HG02610 (cell line): ENCODE data around the gene URAD.
"Not testable (repeated sequence)": the region's sequence is repeated elsewhere in the genome, so short reads cannot be mapped to it uniquely, and the experiment has no call there.

Source experiments
- ATAC-seq: cut with Tn5 transposase; IDR thresholded peaks from one replicate; pipeline ENCODE4 v1.9.1; 2021; ENCODE audit warnings: mild to moderate bottlenecking, moderate library complexity; ENCODE audit not compliant: unreplicated experiment

URAD gene

DNA sequence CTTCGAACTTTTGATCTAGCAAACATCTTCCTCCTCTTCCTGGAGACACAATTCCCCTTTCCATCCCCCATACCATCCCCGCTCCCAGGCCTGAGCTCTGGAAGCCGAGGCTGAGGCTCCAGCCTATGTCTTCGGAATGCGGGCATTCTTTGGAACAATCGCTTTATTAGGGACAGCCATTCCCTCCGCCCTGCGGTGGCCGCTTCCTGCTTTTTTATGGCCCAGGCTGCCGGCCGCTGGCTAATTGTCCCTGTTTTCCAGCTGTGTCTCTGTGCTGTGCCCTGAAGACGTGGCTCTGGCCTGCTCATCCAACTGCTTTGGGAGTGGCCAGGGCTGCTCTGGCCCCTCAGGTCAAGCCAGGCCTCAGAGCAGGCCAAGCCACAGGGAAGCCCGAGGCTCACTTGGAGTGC lies 17.3 kb downstream of the URAD start:
- ATAC-seq: no peak

DNA sequence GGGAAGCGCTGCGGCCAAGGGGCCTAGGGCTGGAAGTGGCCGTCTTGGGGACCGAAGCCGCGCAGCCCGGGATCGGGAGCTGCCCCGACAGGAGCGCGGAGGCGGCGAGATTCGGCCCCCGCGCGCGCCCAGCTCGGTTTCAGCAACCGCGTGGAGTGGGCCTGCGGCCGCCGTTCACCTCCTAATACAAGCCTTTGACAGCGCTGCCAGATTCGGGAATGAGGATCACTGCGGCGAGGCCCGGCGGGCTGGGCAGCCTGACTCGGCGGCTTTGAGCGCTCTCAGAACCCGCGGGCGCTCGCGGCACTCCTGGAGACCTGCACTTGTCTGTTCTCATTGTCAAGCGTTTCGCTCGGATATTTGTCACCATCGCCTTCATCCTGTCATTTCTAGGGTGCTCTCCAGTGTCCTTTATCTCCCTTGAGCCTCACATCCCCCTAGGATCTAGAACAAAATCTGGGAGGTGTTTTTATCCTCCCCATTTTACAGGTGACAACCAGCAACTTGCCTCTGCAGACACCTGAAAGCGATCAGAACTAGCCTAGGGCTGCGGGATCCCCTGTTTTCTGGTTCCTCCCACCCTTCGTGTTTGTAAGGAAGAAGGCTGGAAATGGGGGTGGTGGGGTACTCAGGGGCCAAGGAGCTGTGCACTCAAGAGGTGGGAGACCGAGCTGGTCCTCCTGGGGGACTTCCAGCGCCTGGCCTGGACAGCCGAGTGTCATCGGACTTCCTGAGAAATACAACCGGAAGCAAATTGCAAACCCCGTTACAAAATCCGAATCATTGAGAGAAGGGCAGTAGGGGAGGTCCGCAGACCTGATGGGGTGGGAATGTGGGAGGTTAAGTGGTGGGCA lies 17.9 kb downstream of the URAD start:
- ATAC-seq: no peak

DNA sequence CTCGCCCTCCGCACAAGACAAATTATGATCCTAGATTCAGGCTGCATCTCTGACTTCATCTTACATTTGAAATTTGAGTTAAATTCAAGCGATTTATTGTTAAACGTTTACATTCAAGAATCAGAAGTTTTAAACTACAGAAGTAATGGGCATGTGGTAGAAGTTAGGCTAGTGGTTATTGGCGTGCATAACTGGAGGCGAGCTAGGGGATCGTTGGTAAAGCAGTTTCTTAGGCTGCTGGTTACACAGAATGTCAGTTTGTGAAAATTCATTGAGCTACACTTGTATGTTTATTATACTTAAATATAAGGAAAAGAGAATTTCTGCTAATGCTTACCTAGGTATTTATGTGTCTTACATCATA lies 18.6 kb downstream of the URAD start:
- ATAC-seq: no peak

DNA sequence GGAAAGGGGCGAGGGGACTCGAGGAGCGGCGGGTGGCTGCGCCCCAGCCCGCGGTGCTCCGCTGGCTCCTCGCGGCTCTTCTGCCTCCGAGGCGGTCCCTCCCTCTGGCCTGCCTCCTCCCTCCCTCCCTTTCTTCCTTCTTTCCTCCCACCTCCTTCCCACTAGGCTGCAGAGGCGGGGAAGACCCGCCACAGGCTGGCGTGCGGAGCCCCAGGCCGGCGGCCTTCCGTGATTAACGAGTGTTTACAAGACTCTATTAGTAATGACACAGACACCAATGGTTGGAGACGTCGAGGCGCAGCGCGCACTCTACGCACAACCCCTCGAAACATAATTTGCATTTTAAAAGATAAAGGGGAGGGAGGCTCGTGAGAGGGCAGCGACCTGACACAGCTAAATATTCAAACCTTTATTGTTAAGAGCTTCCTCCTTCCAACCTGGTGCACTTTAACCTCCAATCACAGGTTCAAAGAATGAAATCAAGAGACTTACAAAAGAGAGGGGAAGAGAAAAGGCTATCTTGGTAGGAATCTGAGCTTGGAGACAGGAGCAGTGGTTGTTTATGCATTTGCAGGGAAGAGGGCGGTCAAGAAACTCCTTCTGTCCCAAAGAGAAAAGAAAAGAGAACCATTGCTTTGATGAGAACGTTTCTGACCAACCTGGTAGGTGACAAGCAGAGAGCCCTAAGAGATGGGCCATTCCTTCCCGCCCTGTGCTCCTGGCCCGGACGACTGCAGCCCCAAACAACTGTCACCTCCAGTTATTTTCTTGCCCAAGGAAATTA lies 19.2 kb downstream of the URAD start, which contains the start of gene CDX2:
Gene CDX2 (minus strand): TSS at position 234 of the 784 bp plus-strand sequence. CDS start 309 bp downstream, outside the sequence.
- ATAC-seq: no peak

DNA sequence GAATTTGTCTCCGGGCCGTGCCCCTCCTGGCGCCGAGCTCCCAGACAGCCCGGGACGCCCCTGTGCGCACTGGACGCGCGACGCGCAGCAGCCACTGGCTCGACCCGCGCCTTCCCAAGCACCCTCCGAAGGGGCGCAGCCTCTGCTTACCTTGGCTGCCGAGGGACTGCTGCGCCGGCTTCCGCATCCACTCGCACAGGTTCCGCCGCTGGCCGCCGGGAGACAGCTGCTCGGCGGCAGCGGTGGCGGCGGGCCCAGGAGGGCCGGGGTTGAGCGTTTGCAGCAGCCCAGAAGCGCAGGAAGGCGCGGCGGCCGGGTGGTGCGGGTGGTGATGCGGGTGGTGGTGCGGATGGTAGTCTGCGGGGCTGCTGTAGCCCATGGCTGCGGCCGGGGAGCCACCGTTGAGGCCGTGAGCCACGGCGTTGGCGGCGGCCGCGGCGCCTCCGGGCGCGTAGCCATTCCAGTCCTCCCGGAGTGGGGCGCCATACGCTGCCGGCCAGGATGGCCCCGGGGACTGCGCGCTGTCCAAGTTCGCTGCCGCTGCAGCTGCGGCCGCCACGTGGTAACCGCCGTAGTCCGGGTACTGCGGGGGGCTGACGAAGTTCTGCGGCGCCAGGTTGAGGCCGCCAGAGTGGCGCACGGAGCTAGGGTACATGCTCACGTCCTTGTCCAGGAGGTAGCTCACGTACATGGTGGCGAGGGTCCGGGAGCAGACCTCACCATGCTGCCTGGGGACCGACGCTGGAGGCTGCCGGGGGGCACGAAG lies 20.0 kb downstream of the URAD start:
- ATAC-seq: no peak

DNA sequence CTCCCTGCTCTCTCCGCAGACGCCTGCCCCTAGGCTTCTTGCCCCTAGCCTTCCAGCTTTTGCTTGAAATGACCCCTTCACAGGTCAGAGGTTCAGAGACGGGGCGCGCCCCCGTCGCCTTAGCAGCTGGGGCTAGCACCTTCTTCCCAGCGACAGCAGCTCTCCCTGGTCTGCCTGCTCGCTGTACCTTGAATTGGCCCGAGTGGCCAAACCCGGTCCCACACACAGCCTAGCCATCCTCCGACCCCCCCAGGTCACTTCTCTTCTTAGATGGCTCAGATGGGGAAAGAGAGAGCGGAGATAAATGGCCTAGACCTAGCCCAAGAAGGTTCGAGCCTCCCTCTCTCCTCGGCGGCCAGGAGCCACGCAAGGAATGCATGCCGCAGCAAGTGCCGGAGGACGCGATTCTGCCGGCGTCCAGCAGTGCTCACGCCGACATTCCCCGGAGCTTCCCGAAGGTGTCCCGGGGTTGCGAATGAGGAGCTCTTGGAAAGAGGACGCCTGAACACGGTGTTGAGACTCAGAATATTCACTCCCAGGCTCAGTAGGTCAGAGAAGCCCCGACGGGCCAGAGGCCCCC lies 20.7 kb downstream of the URAD start:
- ATAC-seq: no peak

DNA sequence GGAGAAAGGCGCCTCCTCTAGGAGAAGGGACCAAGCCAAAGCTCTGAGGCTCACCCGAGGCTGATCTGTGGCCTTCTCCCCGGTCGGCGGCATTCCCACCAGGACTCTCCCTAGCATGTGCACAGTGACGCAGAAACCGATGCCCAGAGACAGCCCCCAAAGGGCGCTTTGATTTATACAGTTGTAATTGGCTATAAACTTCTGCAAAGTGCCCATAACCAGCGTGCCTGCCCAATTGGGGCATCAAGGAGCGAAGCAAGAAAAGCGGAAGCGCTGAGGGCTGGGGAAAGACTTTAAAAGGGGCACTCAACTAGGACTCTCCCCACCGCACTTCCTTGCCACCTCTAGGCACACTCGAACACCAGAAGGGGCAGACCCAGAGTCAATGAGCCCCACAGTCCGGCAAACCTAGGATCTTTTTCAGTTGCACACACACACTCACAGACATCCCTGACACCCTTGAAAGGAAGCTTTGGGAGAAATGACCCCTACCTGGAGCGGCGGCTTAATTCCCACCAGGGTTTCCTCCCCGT lies 21.2 kb downstream of the URAD start:
- no peak for ATAC-seq

DNA sequence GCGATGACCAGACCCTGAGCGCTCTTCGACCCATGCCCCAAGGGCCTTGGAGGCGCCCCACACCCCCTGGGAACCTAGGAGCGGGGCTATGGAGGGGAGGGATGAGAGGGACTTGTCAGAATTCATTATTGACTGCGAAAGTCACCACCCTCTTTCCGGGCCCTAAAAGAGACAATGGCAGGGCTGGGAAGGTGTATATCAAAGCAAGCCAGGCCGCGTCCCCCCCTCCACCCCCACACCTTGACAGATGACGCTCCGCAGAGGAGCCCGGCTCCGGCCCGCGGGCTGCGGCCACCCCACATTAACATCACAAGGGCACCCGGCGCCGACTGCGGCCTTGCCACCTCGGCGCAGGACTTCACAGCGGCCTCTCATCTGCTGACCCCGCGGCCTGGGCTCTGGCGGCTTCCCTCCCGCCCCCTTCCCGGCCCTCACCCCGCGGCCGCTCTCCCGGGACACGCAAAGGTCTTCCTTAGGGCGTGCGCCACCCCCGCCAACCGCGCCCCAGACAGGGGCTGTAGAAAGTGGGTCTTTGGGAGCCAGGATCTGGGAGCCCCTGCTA lies 21.8 kb downstream of the URAD start:
- ATAC-seq: no peak

DNA sequence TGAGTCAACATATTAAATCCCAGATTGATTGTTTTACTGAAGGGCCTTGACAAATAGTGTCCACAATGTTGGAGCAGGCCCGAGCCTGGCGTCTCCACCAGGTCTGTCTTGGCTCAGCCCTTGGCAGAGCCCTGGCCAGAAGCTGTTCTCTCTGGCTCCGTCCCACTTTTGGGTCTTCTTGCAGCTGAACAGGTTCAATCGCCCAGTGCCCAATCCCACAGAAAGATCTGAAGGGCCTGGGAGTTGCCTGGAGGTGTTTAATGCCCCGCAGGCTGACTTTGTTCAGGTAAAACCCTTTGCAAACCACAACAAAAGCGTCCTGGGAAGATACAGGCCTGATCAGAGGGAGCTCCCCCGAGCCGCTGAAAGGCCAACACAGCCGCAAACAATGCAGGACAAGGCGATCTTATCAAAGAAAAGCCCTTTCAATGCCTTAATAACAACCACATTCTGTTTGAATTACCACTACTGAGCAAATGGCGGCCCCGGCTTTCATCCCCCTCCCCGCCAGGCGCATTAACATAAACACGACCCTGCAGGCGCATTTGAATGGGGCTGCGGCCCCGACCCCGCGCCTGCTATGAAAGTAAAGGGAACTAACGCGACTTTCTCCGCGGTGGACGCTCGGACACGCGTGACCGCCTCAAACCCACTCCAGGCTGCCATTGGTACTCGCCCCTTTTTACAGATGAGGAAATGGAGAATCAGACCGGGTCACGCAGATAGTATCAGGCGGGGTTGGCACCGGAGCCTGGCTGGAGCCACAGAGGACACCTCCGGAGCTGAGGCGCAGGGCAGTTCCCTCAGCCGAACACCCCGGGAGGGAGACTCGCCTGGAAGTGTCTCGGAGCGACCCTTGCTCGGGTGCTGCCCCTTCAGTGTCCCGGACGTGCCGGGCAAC lies 22.5 kb downstream of the URAD start:
- no peak for ATAC-seq

DNA sequence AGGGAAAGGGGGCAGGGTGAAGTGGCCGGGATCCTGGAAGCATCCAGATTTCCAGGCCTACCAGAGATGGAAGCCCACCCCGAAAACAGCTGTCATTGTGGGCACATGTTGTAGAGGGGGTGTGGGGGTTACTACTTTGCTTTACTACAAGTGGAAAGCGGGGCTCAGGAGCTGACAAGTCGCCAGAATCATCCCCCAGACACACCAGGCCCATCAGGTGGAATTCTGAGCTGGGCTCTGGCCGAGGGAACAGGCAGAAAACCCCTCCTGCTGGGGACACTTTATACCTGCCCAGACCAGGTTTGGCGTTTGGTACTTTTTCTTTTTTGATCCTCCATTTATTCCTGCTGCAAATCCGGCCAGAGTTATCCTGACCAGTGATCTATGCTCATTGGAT lies 23.2 kb downstream of the URAD start:
- no peak for ATAC-seq

DNA sequence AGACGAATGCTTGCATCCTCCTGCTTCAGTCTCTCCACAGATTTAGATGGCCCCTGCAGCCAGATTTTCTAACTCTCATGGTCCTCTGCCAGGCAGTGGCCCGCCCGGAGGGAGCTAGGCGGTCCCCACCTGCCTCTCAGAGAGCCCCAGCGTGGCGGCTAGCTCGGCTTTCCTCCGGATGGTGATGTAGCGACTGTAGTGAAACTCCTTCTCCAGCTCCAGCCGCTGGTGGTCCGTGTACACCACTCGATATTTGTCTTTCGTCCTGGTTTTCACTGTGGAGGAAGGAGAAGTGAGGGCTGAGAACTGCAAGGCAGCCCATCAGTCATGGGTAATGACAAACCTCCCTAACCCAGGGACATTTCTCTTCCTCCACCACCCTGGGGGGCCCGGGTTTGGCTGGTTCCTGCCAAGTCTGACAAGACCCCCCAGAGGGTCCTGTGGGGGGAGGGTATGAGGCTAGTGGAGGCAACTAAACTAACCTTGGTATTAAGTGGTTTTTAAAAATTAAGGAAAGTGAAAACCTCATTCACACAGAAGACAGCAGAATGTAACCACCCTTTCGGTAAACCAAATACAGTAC lies 23.7 kb downstream of the URAD start:
- no peak for ATAC-seq

DNA sequence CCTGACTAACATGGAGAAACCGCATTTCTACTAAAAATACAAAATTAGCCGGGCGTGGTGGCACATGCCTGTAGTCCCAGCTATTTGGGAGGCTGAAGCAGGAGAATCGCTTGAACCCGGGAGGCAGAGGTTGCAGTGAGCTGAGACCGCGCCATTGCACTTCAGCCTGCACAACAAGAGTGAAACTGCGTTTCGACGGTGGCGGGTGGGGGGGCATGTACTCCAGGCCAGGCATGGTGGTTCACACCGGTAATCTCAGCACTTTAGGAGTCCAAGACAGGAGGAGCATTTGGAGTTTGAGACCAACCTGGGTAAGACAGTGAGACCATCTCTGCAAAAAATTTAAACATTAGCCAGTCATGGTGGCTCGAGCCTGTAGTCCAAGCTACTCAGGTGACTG lies 24.3 kb downstream of the URAD start:
- ATAC-seq: not testable (repeated sequence)

DNA sequence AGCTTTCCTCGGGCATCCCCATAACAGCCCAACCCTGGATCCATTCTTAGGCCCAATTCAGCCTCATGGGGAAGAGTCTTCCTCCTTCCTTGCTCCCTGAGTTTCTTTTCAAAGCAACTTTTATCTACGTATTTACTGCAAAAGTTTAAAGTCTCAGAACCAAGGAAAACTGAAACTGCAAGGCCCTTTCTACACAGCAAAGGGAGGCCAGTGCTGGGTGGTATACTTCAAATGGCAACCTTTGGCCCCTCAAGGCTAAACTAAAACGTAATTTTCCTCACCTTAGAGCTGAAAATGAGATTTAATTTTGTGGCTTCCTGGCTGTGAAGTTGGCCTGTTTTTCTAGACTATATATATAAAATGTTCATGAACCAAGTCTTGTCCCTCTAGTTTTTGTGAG lies 25.0 kb downstream of the URAD start:
- no peak for ATAC-seq

DNA sequence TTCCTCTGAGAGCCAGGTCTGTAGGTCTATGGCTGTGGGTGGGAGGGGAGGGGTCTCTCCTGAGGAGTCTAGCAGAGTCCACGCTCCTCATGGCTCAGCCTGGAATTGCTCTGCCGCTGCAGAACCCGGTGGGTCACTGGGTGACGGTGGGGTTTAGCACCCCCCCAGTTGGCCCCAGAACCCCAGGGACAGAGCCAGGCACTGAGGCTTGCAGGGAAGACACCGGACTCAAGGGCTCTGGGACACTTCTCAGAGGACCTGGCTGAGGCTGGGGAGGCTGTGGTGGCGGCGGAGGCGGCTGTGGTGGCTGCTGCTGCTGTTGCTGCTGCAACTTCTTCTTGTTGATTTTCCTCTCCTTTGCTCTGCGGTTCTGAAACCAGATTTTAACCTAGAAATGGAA lies 25.5 kb downstream of the URAD start:
- no peak for ATAC-seq

DNA sequence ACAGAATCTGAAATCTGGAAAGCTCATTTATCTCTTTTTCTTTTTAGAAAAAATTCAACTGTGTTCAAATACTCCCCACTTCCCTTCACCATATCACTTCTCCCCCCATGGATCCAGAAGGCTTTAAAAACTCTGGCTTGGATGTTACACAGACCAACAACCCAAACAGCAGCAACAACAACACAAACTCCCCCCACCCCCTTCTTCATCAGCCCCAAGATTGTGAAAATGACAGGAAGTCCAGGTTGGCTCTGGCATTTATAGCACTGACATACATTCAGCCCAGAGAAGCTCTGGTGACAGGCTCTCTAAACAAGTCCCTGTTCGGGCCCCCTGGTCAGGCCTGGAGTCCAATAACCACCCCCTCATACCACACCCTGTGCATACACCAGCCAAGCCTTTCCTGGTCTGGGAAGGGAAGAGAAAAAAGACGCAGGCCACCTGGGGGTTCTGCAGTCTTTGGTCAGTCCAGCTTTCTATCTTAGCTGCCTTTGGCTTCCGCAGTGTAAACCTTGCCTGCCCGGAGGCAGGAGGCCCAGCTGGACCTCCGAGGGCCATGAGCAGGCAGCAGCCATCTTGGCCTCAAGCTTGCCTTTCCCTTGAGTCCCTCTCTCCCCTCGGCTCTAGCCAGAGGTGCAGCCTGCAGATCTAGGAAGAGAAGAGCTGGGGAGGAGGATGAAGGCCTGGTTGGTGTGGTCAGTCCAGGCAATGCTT lies 26.2 kb downstream of the URAD start:
- no peak for ATAC-seq

DNA sequence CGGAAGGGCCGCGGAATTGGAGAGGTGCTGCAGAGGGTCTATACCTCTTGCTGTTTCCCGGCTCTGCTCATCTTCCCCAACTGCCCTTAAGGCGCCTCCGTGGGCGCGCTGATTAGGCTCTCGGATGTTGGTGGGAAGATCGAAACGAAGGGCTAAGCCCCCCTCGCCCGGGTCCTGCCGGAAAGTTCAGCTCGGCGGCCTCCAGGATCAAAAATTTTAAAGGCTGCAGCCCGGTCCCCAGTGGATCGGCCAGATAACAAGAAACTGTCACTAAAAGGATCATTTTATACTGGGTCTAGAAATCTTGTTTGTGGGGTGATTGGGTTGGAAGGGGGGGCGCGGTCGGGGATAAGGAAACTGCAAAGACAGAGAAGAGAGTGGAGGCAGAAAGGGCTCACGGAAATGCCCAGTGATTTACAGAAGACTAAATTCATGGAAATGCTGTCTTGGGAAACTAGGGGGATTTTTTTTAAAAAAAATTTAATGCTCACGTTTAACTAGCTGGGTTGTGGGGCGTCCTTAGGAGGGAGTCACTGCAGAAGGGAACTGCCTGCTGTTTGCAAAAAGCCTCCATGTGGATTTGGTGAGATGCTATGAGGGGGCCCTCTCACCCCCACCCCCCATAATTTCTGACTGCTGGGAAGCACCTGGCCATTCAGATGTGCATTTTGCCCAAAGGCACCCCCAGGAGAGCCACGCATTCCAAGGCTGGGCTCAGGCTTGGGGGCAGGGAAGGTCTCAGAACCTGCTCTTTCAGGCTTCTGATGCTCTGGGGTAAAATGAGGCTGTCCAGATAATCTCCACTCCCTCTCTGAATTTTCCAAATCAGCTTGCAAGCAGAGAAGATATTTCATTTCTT lies 27.0 kb downstream of the URAD start:
- ATAC-seq: no peak

DNA sequence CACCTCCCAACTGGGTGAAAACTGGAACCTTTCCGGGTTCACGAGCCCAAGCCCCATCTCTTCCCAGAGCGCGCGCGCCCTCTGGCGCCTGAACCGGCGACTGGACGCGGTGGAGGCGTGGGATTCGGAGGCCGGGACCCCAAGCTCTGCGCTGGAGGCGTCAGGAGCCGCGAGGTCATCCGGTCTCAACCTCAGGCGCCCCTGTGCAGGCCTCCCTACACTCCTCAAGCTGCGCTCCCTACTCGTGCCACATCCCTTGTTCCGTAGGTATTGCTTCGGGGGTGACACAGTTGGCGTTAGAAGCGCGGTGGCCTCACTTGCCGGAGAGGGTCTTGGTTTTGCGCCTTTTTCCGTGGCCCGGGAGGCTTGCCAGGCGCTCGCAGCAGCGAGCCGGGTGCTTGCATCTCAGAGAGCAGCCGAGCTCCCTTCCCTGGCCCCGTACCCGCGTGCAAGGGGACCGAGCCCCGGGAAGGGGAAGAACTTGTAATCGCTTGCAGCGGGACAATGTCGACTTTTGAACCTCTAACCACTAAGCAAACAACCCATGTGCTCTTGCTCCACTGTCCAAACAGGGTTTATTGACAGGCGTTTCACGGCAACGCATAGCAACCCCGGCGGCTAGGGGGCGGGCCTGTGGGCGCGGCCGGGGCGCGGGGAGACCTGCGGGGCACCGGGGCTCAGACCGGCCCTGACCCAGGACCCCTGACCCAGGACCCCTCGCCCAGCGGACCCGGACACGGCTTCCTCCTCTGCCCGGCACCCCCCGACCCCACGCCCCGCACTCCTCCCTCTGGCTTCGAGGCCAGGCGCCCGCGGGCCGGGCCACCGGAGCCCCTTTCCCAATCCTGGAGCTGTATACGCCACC lies 27.9 kb downstream of the URAD start:
- no peak for ATAC-seq
